Prostate gland (tissue), 2 donors: ENCODE data around the gene ZSCAN21. TPM values are rescaled to one million over a fixed set of nuclear protein-coding genes. Genes with fewer than 3 reads are reported as not detected.
A peak's percentile ranks its signal among the peaks of the same experiment; 100 is the strongest.

Experiments used
- DNase-seq: peaks from one replicate; pipeline ENCODE4 v3.0.0-alpha.2; 2019; ENCODE audit warnings: low spot score
- H3K27ac ChIP-seq, 2 donors: fragments of 200-600 bp; sonication (generic); 2 replicates each; pipeline ENCODE4 v1.5.1; 2017 to 2019
- H3K27me3 ChIP-seq: fragments of 200-600 bp; sonication (generic); replicated peaks from 2 replicates; pipeline ENCODE4 v1.5.1; 2019; ENCODE audit not compliant: insufficient read depth
- H3K36me3 ChIP-seq, 2 donors: fragments of 200-600 bp; sonication (generic); 1 replicate in 1 of 2; 2 replicates in 1 of 2; pipeline versions ENCODE4 v1.5.1 to v1.8.1; 2017 to 2019
- H3K4me1 ChIP-seq: fragments of 200-600 bp; sonication (generic); replicated peaks from 2 replicates; pipeline ENCODE4 v1.5.1; 2019
- H3K4me3 ChIP-seq, 2 donors: fragments of 200-600 bp; sonication (generic); 2 replicates each; pipeline ENCODE4 v1.5.1; 2017 to 2019
- H3K9me3 ChIP-seq: fragments of 200-600 bp; sonication (generic); 2 replicates; pipeline ENCODE4 v1.5.1; 2017
- CTCF ChIP-seq, 4 experiments: fragments of 200-600 bp in 2 of 4; fragments of 450-650 bp in 2 of 4; sonication (generic) in 2 of 4; IDR thresholded peaks; 1 replicate in 3 of 4; 2 replicates in 1 of 4; pipeline ENCODE4 v1.5.1; 2016 to 2019; ENCODE audit warnings: antibody characterized with exemption in 4 of 4, mild to moderate bottlenecking in 2 of 4, moderate library complexity in 2 of 4
- POLR2A ChIP-seq: fragments of 450-650 bp; IDR thresholded peaks from one replicate; pipeline ENCODE4 v1.6.1; 2016; ENCODE audit warnings: antibody characterized with exemption, mild to moderate bottlenecking
- POLR2AphosphoS5 ChIP-seq: sonication (generic); formaldehyde crosslinking; IDR thresholded peaks from one replicate; pipeline ENCODE4 v1.6.1; 2017; ENCODE audit warnings: antibody characterized with exemption
- WGBS: methylation state at CpG from one replicate; pipeline ENCODE4 v1.1.5; 2018; 5-methylcytosine and 5-hydroxymethylcytosine counted together
- intact Hi-C: fragments of 100-400 bp; cut with DNase I; formaldehyde crosslinking; loops from one replicate; pipeline ENCODE4 v1.14.2; 2022
- total RNA-seq, 2 donors: library from RNA; depleted of rRNA; stranded (reverse); fragments of >200 nt; gene quantifications; one replicate each; pipeline ENCODE4 v1.1.0, GENCODE V29; 2016

The ZSCAN21 gene
- total RNA-seq, 2 donors from 2014 or later = 24.6 to 38.0 TPM

GRCh38 chr7:100100420-100101015, 50.9 kb downstream of the ZSCAN21 start:
- under 1% methylated on average over 61 of the region's 61 CpGs for WGBS
- peaks cover 7 to 23% of the 10 kb centered on the region in 2 donors for H3K36me3 ChIP-seq
- peak; percentile 95 for DNase-seq
- TF ChIP-seq CTCF (IDR thresholded peaks at IDR 0.05) (peak in 1 of 4 experiments; percentile 27), POLR2A (peak; percentile 60), POLR2AphosphoS5 (peak; percentile 89)
- H3K27me3 ChIP-seq = no peaks in the 10 kb centered on the region
- peak overlapping the region; percentile 90 to 93 for H3K27ac ChIP-seq
- intact Hi-C loops = no loop called here
- H3K9me3 ChIP-seq = no peaks in the 10 kb centered on the region
- H3K4me1 ChIP-seq = peaks cover 9% of the 10 kb centered on the region
- H3K4me3 ChIP-seq = peak overlapping the region; percentile 57 to 58

- WGBS = 0% methylated on average over 68 of the region's 80 CpGs
- Histone ChIP-seq H3K4me1 (peaks cover 9% of the 10 kb centered on the region), H3K27ac (peak within 1 kb of the TSS; percentile 90 to 93), H3K27me3 (no peaks in the 10 kb centered on the region), H3K4me3 (peak within 1 kb of the TSS; percentile 57 to 58), H3K9me3 (no peaks in the 10 kb centered on the region), H3K36me3 (peaks cover 6 to 18% of the 10 kb centered on the region in 2 donors)
- DNase-seq = peak; percentile 99
- TF ChIP-seq POLR2A (peak; percentile 34), CTCF (IDR thresholded peaks at IDR 0.05) (peak in 1 of 4 experiments; percentile 7), POLR2AphosphoS5 (peak; percentile 96)
- intact Hi-C loops = no loop called here
Observed at GRCh38 chr7:100101016-100101862, 51.7 kb downstream of the ZSCAN21 start, which contains the start of the genes AP4M1 and MCM7. TSS of gene AP4M1 (plus strand) at chr7:100101643. CDS start at chr7:100101715, 72 bp downstream. TSS of gene MCM7 (minus strand) at chr7:100101397. CDS start at chr7:100101294, 103 bp downstream.

GRCh38 chr7:100102950-100103840, 53.6 kb downstream of the ZSCAN21 start:
- H3K4me1 ChIP-seq = peaks cover 9% of the 10 kb centered on the region
- intact Hi-C loops = no loop called here
- TF ChIP-seq POLR2A (no peak), CTCF (IDR thresholded peaks at IDR 0.05) (no peak), POLR2AphosphoS5 (no peak)
- H3K4me3 ChIP-seq = no peak overlapping the region
- no peaks in the 10 kb centered on the region for H3K9me3 ChIP-seq
- DNase-seq = no peak
- no peak overlapping the region for H3K27ac ChIP-seq
- H3K27me3 ChIP-seq = no peaks in the 10 kb centered on the region
- WGBS = 78% methylated on average over 17 of the region's 17 CpGs
- H3K36me3 ChIP-seq = peaks cover 3 to 12% of the 10 kb centered on the region in 2 donors

- intact Hi-C loops = no loop called here
- peaks cover 3 to 6% of the 10 kb centered on the region in 2 donors for H3K36me3 ChIP-seq
- TF ChIP-seq POLR2AphosphoS5 (no peak), CTCF (IDR thresholded peaks at IDR 0.05) (no peak), POLR2A (no peak)
Observed at GRCh38 chr7:100105534-100105933, 56.0 kb downstream of the ZSCAN21 start.

More at GRCh38 chr7:100105534-100105933, 56.0 kb downstream of the ZSCAN21 start:
- Histone ChIP-seq H3K4me1 (no peaks in the 10 kb centered on the region), H3K4me3 (no peak overlapping the region), H3K27me3 (no peaks in the 10 kb centered on the region), H3K9me3 (no peaks in the 10 kb centered on the region), H3K27ac (no peak overlapping the region)
- WGBS = 91% methylated on average over 4 of the region's 4 CpGs
- no peak for DNase-seq
